Stimulated activated CD4-positive, alpha-beta T cell treated with anti-CD3 and anti-CD28 coated beads, Interleukin-1b, Interleukin-23, amount 100 ng/mL, for 48 hours (primary cell): ENCODE data around the gene ABHD16A.

Experiments used
- DNase-seq: peaks from one replicate; pipeline ENCODE4 v3.0.0-alpha.2; 2020

The ABHD16A gene

DNA sequence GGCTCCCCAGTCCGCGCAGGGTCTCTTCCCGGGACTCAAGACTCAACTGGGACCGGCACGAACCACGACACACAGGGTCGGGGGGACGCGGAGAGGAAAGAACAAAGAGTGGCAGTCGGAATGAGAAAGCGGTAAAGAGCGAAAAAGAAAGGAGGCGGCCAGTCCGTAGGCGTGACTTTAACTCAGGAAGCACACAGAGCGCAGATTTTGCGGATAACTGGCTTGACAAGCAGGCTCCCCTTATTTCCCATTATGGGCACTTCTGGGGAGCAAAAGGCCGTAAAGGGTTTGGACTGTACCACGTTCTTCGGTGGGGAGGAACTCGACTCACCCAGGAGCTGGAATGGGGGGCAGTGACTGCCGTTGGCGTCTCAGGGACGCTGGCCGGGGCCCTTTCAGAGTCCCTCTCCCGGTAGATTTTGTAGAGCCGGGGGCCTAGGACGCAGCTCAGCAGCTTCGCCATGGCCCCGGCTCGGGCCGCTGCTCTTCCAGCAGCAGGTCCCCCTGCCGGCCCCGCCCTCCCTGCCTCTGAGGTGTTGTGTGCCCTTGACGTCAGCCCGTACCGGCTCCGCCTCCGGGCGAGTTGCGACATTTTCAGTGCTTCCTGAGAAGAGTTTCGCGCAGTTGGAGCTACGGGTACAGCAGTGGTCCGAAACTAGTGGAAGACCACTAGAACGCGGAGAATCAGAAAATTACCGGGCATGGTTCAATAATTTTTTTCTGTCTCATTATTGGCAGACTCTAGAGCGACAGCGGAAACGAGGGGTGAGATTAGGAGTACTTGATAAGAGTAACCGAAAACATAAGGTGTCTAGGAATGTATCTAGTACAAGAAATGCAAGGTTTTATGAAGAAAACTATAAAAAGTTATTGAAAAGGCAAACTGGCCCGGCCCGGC lies at the start of gene ABHD16A:
ABHD16A (minus strand) TSS at position 506 of the 898 bp plus-strand sequence; CDS start at position 463, 43 bp downstream.
- DNase-seq, result peak; percentile 97

DNA sequence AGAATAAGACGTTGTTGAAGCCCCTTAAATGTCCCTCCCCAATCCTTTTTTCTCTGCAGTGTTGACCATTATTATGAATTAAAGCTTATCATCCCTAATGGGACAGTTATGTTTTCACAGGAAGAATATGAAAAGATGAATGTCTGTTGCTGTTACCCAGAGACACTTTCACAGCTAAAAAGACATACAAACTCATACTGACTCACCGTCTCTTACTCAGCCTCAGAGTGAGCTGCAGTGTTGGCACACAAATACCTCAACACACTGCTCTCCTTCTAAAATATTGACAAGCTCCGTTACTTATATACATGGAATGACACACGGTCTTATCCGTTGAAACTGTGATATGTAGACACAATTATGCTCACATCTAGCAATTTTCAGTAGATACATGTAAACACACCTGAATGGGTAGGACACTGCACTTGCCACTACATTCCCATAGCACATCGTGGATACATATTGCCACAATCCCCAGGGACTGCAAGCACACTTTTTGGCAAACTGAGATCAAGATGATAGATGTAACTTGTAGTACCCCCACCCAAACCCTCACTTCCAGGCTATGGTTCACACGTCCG lies 49.7 kb upstream of the ABHD16A start:
- no peak for DNase-seq

DNA sequence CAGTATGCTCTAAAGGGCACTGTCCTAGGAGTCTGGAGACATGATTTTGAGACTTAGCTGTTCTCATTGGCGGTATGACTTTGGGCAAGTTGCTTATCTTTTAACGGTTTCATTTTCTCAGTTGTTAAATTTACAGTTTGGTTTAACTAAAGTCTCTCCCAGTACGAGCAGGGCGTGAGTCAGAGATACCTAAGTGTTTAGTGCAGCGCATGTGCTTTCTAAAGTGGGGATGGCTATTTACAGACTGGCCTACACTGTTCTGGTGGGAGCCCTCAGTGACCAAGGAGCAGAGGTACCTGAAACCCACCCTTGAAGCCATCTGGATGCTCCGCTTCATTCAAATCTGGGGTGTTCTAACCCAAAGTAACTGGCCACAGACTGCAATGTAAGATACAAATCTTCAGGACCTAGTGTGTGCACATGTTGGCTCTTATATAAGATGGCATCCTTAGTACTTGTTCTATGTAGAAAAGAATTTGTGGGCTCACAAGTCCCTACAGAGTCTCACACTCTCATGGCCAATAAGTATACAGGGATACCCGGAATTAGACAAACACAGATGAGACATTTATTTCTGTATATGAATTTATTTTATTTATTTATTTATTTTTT lies 47.4 kb upstream of the ABHD16A start:
- no peak for DNase-seq

DNA sequence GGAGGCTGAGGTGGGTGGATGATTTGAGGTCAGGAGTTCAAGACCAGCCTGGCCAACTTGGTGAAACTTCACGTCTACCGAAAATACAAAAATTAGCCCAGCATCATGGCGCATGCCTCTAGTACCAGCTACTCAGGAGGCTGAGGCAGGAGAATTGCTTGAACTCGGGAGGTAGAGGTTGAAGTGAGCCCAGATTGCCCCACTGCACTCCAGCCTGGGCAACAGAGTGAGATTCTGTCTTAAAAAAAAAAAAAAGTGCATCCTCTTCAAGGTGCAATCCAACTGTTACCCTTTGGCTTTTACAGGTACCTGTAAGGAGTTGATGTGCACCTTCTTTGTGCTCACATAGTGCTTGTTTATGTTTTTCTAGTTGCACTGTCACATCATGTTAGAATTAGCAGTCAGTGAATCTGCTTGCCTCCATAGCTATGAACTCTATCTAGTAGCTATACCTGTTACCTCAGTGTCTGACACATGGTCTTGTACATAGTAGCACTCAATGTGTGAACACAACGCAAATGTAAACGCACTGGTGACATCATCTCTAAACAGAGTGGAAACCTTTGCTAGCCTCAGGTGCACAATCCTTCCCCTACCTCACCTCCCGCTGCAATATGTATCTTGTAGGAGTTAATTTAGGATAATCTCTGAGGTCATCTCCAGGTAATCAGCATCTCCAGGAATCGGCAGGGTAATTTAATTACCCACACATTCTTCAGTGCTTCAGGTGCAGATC lies 46.3 kb upstream of the ABHD16A start:
- no peak for DNase-seq

DNA sequence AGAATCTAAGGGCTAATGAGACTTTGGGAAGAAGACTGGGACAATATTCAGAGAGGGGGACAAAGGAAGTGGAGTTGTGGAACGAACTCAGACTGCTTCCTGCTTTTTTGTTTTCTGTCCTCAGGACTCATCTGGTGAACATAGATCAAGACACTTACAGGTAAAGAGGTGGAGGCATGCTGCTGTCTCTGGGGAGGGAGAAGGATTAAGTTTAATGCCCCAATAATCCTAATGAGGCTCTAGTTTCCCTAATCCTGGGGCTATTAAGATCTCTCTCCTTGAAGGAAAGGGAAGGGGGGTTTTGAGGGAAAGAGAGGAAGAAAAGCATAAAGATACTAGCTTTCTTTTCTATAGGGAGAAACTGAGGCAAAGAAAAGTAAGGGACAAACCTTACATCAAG lies 41.3 kb upstream of the ABHD16A start:
- no peak for DNase-seq

DNA sequence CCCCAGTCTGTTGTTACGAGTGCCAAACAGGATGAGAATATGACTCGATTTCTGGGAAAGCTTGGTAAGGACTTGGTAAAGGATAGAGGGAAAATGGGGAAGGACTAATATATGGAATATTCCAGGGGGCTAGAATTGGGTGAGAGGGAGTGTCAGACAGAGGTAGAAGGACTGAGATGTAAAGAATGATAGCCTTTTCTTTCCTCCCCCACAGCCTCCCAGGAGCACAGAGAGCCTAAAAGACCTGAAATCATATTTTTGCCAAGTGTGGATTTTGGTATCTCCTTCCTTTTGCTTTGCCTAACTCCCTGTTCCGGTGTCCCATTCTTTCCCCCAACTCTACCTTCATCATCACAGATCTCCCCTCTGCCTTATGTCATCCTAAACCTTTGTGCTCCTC lies 39.8 kb upstream of the ABHD16A start:
- DNase-seq, result no peak

DNA sequence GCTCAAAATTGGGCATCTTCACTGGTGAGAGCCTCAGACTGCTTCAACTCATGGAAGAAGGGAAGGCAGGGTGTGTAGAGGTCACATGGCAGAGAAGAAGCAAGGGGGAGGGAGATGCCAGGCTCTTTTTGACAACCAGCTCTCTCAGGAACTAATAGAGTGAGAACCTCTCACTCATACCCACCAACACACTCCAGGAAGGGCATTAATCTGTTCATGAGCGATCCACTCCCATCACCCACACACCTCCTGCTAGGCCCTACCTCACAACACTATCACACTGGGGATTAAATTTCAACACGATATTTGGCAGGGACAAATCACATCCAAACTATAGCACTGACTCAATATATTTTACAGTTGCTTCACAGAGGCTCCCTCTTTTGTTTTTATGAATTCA lies 38.7 kb upstream of the ABHD16A start:
- no peak for DNase-seq

DNA sequence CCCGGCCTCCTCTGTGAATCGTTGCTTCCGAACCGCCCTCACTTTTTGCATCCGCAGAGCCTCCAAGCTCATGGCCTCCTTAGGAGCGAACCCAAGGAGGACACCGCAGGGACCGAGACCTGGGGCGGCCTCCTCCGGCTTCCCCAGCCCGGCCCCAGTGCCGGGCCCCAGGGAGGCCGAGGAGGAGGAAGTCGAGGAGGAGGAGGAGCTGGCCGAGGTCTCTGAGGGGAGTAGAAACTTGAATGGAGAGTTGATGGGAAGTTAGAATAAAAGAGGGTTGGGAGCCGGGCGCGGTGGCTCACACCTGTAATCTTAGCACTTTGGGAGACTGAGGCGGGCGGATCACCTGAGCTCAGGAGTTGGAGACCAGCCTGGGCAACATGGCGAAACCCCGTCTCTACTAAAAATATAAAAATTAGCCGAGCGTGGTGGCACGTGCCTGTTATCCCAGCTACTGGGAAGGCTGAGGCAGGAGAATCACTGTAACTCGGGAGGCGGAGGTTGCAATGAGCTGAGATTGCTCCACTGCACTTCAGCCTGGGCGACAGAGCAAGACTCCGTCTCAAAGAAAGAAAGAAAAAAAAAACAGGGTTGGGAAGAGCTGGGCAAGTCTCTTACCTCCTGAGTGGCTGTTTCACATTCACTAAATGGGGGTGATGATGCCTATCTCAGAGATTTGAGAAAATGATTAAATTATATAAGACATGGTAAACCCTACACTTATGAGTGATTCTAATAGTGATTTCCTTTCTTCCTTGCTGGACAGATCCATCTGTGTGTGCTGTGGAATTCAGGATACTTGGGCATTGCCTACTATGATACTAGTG lies 37.5 kb upstream of the ABHD16A start:
- no peak for DNase-seq

DNA sequence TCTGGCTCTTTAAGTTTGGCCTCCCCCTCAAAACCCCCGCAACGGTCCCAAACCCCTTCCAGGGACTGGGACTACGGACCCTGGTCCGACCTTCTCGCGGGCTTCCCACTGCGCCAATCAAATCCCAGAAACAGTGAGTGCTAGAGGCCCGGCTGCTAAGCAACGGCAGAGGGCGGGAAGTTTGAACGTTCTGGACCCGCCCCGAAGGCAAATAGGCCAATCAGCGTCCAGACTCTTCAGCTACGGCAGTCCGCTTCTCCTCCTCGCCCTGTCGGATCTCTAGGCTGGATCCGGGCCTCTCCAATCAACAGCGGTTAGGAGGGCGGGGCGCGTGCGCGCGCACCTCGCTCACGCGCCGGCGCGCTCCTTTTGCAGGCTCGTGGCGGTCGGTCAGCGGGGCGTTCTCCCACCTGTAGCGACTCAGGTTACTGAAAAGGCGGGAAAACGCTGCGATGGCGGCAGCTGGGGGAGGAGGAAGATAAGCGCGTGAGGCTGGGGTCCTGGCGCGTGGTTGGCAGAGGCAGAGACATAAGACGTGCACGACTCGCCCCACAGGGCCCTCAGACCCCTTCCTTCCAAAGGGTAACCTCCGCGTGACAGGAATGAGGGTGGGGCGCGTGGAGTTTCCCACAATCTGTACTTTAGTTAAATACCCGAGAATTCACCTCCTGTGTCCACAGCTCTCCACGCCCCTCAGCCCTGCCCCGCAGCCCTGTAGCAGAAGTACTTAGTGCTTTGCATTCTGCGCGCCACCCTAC lies 36.7 kb upstream of the ABHD16A start, which contains the start of gene MSH5:
MSH5 (plus strand) TSS at position 367 of the 758 bp plus-strand sequence. CDS start 462 bp downstream, outside the sequence.
- DNase-seq, result peak; percentile 98

DNA sequence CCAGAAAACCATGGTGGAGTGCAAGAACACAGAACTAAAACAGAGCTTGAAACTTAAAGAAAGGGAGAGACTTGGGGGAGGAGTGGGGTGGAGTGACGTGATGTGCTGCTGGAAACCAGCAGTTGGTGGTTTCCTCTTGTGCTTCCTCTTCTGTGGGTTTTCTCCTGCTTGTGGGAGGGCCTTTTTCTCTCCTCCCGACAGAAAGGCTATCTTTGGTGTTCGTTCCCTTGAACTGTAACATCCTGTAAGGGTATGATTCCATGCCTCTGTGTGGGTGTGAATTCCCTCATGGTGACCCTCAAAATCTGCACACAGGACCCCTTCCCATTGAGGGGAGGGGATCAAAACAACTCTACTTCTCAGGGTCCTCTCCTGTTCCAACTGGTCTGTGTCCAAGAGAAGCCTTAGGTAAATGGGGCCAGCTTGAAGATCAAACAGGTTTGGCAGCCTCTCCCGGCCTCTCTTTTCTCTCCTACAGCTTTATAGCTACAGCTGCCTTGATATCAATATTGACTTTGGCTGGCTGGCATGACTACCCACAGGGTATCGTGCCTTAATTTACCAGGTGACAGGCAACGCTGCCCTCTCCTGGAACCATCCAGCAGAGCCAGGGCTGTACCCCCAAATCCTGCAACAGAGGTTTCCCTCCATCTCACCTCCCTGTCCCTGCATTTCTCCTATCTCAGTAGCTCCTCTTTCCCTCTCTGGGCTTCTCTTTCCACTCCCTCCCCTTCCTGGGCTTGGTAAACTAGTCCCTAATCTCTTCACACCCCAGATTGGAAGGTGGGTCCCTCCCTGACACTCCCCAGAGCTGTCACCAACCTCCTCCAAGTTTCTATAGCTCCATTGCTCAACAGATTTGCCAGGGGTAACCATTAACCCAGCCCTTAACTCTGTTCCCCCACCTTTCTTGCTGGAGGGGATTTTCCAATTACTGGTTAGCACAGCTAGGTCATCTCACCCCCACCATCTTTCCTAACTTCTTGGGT lies 35.2 kb upstream of the ABHD16A start:
- DNase-seq, result peak; percentile 48

DNA sequence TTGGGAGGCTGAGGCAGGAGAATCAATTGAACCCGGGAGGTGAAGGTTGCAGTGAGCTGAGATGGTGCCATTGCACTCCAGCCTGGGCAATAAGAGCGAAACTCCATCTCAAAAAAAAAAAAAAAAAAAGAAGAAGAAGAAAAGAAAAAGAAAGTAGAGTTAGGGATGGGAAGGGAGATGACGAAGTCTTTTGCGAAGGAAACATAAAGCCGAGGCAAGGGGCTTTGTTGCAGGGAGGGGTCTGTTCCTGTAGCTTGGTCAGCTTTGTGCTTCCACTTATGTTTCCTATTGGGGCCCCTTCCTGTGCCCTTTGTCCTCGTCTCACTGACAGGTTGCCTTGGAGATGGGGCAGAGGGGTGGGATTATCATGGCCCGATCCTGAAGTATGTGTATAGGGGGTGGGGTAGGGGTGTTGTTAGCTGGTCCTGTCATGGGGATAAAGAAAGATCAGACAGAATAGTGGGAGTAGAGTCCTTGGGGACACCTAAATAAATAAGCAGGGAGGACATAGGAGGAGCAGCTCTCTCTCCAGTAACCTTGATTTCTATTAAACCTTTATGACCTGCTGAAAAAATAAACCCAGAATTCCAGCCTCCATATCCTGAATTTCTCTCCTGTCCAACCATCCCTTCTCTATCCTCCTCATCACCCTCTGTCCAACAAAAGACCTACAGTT lies 34.3 kb upstream of the ABHD16A start:
- no peak for DNase-seq

DNA sequence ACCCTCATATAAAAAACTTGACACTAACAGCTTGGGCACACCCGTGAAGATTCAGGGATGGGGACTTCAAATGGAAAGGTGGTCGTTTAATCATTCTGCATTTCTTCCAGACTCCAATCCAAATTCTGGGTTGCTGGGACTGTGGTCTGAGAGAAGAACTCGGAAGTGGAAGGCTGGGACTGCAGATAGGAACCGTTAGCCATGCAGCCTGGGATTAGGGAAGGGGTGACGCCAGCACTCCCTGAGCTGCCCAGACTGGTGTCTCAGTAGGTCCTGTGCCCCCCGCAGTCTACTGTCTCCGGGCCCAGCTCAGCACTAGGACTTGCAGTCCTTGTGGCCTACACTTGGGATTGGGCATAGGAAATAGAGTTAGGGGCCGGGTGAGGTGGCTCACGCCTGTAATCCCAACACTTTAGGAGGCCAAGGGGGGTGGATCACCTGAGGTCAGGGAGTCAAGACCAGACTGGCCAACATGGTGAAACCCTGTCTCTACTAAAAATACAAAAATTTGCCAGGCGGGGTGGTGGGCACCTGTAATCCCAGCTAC lies 33.7 kb upstream of the ABHD16A start:
- no peak for DNase-seq

DNA sequence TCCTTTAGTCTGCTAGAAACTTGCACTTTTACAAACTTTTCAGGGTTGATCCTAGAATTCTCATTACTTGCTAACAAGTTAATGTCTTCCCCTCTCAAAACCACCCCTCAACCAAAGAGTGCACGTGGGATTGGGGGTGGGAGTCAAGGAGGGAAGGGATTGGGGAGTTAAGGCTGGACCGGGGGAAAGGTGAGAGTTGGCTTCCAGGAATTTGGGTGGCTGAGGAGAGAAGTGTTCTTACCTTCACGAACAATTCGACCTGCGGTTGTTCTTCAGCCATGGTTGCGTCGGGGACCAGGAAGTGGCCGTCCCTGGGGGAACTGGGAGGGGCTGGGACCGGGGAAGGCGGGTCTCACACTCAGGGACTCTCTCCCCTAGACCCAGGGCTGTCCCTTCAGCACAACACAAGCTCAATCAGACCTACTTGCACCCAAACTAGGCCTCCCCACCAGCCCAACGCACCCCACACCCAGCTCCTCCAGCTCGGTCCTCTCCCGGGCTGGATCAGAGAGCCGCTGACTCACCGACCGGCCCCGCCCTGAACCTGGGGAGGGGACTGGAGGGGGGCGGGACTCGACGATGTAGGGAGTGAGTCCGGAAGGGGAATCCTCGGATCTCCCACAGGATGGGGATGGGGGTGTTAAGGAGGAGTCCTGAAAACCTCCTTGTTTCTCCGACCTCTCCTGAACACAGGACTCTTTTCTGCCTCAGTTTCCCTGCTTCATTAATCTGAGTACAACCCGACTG lies 33.1 kb upstream of the ABHD16A start, which contains the start of gene CLIC1:
CLIC1 (minus strand) TSS at position 510 of the 747 bp plus-strand sequence; CDS start at position 280, 230 bp downstream.
- DNase-seq, result peak; percentile 81

DNA sequence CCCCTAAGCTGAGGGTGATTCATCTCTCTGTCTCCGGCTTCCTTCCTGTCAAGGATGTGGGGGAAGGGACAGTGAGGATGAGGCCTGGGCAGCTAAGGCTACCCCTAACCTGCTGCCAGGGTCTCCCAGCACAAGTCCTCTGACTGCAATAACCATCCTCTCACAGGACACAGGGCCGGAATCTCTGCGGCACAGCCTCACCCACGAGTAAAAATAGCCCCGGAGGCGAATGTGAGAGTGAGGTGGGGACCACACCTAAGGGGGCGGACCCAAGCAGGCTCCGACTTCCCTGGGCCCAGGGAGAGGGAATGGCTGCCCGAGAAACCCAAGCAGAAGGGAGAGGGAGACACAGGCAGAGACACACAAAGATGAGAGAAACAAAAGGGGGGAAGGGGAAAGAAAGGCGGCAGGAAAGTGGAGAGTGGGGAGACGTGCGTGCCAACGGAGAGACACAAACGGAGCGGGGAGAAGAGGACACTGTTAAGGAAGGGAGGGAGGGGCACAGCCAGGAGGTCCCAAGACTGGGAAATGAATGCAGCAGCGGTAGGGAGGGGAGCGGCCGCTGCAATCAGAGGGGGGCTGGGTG lies 31.8 kb upstream of the ABHD16A start:
- peak; percentile 41 for DNase-seq

DNA sequence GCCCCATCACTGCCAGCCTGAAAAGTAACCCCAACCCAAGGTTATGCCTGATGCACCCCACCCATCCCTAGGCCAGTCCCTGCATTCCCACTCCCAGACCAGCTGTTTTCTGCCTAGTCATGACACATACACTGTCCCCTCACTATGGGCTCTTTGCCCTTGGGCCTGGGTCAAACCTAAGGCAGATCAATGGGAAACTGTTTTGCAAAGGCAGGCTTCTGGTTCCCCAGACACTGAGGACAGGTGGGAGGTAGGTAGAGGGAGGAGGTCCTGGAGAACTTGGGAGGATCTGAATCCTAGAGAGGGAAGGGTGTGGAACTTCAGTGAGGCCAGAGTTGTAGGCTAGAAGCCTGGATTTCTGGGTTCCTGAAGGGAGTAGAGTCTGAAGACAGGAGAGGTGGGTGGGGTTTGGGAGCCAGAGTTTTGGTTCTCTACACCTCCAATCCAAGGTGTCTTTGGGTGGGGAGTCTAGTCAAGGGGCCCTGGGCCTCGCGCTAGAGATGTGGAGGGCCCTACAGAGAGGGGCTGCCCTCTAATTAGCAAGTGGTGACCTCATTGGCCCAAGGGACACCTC lies 31.2 kb upstream of the ABHD16A start:
- DNase-seq, result no peak

DNA sequence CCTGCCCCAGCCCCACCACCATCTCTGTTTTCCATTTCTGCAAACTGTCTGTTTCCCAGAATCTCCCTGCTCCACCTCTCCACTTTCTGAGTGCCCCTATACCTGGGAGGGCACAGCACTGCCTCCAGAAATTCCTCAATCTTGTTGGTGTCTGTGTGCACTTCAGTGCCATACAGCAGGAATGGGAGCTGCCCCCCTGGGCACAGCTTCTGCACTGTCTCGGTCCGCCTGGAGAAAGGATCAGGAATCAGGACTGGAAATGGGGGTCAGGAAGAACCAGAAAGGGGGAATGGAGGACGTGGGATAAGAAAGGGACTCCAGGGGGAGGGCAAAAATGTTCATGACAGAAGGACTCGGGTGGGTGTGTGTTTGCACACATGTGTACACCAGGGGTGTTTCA lies 30.6 kb upstream of the ABHD16A start:
- no peak for DNase-seq

DNA sequence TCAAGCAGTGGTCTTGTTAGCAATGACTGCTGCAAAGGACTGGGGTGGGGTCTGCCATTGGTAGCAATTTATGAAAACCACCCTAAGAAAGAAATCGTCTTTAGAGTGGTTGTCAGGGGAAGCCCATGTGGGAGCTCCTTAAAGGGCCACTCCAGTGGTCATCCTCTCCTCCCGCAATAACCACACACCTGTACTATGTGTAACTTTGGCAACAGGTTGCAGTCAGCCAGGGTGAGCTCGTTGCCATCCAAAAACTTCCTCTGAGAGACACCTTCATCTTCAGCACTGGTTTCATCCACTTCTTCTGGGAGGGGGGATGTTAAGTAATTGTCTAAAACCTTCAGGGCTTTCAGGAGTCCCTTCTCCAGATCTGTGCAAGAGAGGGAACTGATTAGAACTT lies 28.9 kb upstream of the ABHD16A start:
- DNase-seq, result no peak
